ENCODE data around the gene SLC22A17.

SLC22A17 gene

GRCh38 chr14:23360496-23360895 lies 7.8 kb upstream of the SLC22A17 start:
- peak; percentile 13 for DNase-seq

- DNase-seq, result no peak
Measured at GRCh38 chr14:23359722-23360447, 7.2 kb upstream of the SLC22A17 start.

GRCh38 chr14:23359167-23359626 lies 6.5 kb upstream of the SLC22A17 start:
- DNase-seq, result no peak

GRCh38 chr14:23358553-23359166 lies 6.0 kb upstream of the SLC22A17 start:
- no peak for DNase-seq

- DNase-seq, result peak; percentile 5
Measured at GRCh38 chr14:23358042-23358441, 5.4 kb upstream of the SLC22A17 start.

- no peak for DNase-seq
Measured at GRCh38 chr14:23357261-23357660, 4.6 kb upstream of the SLC22A17 start.

GRCh38 chr14:23356662-23357061 lies 4.0 kb upstream of the SLC22A17 start:
- DNase-seq, result no peak

- no peak for DNase-seq
Measured at GRCh38 chr14:23355871-23356435, 3.3 kb upstream of the SLC22A17 start.

GRCh38 chr14:23354990-23355389 lies 2.3 kb upstream of the SLC22A17 start:
- no peak for DNase-seq

- no peak for DNase-seq
Measured at GRCh38 chr14:23353433-23353780, 720 bp upstream of the SLC22A17 start.

- peak; percentile 38 for DNase-seq
Measured at GRCh38 chr14:23351681-23352505, 794 bp downstream of the SLC22A17 start.

GRCh38 chr14:23349156-23349845 lies 3.4 kb downstream of the SLC22A17 start:
- no peak for DNase-seq

GRCh38 chr14:23348297-23348655 lies 4.4 kb downstream of the SLC22A17 start:
- no peak for DNase-seq

GRCh38 chr14:23347406-23348296 lies 5.0 kb downstream of the SLC22A17 start:
- DNase-seq, result no peak

- DNase-seq, result no peak
Measured at GRCh38 chr14:23346693-23347405, 5.8 kb downstream of the SLC22A17 start.

GRCh38 chr14:23345987-23346692 lies 6.5 kb downstream of the SLC22A17 start:
- no peak for DNase-seq

- no peak for DNase-seq
Measured at GRCh38 chr14:23344481-23344880, 8.2 kb downstream of the SLC22A17 start.

GRCh38 chr14:23339506-23340268 lies 13.0 kb downstream of the SLC22A17 start:
- DNase-seq, result peak; percentile 27

- no peak for DNase-seq
Measured at GRCh38 chr14:23335623-23336022, 17.1 kb downstream of the SLC22A17 start.

Measured in DMS53 (cell line).